ENCODE results near the gene PCSK5.
"Not testable (repeated sequence)": the region's sequence is repeated elsewhere in the genome, so short reads cannot be mapped to it uniquely, and the experiment has no call there.

Gene PCSK5

DNA sequence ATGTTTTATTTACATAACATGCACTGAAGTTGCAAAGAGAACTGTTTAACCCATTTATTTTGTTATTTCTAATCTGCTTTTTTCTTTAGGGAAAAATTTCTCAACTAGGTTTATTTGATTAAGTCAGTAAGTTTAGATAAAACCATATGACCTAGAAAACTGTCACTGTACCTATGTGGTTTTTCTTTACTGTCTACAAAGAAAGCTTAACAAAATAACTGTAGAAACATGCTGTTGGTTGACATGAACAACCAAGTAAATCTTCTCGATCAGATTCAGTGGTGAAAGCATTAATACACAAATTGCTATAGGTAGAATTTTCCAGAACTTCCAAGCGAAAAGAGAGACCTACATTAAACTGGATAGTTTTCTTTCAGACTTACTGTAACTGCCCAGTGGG, 137.4 kb downstream of the PCSK5 start:
- intact Hi-C loops (cut with DNase I): no loop called here
- DNase-seq: no peak

DNA sequence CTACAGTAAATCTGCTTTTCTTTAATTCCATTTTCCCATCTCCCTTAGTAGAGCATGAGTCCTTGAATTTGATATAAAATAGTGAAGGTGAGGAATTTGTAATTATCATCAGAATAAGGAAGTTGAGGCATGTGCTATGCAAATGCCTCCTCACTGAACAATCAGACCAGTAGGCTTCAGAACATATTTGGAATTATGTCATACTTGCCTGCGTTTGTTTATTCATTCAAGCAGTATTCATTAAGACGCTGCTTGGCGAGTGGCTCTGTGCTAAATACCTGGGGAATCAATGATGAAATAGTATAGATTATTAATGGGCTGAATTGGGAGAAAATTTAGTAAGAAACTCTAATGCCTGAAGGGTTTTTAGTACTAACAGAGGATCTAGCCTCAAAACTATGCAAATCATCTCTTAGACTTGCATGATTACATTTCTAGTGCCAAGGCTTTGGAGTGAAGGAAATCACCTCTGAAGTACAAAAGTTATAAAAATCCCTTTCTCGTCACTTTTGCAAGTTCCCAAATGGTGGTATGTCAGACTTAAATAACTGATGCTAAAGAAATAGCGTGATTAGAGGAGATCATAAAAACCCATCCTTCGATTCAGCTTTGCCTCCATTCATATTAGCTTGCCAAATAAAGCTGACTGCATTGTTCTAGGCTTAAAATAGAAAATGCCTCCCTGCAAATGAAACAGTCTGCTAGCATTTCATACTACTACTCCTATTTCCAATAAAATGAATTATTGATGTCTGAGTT, 141.7 kb downstream of the PCSK5 start:
- DNase-seq: no peak
- intact Hi-C loops (cut with DNase I): no loop called here

DNA sequence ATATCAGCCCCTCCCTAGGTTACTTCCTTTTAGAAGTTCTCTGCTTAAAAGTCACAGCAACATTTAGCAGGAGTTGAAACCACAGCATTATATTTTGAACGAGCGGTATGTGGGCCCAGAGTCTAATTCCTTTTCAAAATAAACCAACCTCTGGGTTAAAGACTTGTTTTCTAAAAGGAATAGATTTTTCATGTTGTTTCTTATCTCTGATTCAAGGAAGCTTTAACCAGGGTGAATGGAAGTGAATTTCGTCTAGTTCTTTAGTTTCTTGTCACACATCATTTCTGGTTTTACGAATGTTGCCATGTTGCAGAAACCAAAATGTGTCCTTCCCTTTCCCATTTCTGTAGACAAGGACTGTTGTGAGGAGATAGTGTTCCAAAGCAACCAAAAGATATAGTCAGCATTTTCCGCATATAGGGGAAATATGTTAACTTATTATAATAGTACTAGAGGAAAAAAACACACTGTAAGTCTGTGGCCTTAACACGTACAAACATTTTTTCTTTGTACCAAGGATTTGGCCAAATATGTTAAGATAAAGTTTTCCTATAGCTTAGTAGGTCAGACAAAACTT, 142.4 kb downstream of the PCSK5 start:
- DNase-seq: no peak
- intact Hi-C loops (cut with DNase I): no loop called here

- intact Hi-C loops (cut with DNase I): no loop called here
- DNase-seq: no peak
Observed at GRCh38 chr9:76034049-76034448, 143.6 kb downstream of the PCSK5 start.

- DNase-seq: no peak
- intact Hi-C loops (cut with DNase I): no loop called here
Observed at GRCh38 chr9:76036762-76037161, 146.3 kb downstream of the PCSK5 start.

- no peak for DNase-seq
- intact Hi-C loops (cut with DNase I): no loop called here
Observed at GRCh38 chr9:76037587-76038225, 147.2 kb downstream of the PCSK5 start.

GRCh38 chr9:76038431-76038830, 148.0 kb downstream of the PCSK5 start:
- intact Hi-C loops (cut with DNase I): no loop called here
- no peak for DNase-seq

- DNase-seq: no peak
- intact Hi-C loops (cut with DNase I): no loop called here
Observed at GRCh38 chr9:76044266-76044819, 153.9 kb downstream of the PCSK5 start.

DNA sequence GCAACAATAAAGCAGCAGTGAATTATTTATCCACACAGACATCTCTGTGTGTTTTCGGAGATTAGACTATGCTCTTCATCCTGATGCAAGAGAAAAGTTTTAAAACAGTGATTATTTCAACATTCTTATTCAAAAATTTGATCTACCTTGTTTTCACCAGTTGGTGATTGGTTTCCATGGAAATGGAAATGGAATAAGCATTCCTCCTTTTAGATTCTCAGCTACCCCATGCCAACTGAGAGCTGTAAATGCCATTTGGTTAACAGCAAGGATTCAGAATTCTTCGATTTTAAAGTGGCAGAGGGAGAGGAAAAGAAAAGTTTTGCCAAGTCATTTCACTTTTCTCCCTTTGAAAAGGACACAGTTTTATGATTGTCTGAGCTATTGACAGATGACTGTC, 154.7 kb downstream of the PCSK5 start:
- intact Hi-C loops (cut with DNase I): no loop called here
- no peak for DNase-seq

DNA sequence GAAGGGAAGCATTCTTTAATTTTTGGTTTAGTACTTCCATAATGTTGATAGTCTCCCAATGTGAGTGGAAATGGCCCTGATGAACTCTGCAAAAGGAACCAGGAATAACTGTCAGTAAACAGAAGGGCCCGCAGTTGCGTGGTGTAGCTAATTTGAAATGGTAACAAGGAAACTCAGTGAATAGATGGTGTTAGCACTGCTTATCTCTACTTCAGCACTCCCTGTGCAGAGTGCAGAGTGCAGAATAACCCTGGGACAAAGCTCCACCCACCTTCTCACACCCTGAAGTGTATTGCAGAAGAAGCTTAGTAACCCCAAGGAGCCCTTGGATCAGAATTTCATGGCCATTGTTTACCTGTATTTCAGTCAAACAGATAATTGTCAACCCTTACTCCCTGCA, 158.9 kb downstream of the PCSK5 start:
- DNase-seq: no peak
- intact Hi-C loops (cut with DNase I): no loop called here

GRCh38 chr9:76067696-76068095, 177.2 kb downstream of the PCSK5 start:
- intact Hi-C loops (cut with DNase I): no loop called here
- DNase-seq: no peak

DNA sequence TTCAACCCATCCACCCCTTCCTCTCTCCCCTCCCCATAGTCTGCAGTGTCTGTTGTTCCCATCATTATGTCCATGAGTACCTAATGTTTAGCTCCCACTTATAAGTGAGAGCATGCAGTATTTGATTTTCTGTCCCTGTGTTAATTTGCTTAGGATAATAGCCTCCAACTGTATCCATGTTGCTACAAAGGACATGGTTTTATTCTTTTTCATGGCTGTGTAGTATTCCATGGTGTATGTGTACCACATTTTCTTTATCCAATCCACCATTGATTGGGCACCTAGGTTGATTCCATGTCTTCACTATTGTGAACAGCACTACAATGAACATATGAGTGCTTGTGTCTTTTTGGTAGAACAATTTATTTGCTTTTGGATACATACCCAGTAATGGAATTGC, 187.1 kb downstream of the PCSK5 start:
- no peak for DNase-seq
- intact Hi-C loops (cut with DNase I): no loop called here

DNA sequence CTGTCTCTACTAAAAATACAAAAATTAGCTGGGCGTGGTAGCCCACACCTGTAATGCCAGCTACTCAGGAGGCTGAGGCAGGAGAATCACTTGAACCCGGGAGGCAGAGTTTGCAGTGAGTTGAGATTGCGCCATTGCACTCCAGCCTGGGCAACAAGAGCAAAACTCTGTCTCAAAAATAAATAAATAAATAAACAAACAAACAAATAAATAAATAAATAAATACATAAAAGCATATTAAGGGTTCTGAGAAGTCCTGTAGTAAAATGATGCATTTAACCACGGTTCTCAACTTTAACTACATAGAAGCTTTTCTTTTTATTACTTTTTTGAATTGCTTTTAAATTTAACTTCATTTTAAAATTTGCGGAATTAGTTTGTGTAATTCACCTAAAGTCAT, 190.8 kb downstream of the PCSK5 start:
- intact Hi-C loops (cut with DNase I); DNase-seq: not testable (repeated sequence)

DNA sequence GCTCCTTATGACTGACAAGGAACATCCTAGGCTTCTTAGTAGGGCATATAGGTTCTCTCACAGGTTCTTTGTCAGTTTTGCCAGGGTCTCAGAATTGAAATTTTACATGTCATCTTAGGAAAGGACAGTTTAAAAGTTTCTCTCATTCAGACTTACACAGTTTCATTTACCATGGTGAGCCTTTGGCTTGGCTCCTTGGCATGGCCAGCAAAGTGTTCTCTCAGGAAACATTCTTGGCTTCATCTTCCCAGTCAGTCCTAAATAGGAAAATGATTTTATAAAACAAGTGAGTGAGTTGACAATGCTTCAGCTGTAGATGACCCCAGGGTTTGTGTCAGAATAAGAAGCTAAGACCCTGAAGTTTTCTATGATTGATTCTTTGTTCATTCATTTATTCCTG, 191.6 kb downstream of the PCSK5 start:
- peak in 1 of 42 donors; percentile 14 for DNase-seq
- intact Hi-C loops (cut with DNase I): no loop called here

- no peak for DNase-seq
- intact Hi-C loops (cut with DNase I): no loop called here
Observed at GRCh38 chr9:76085596-76085995, 195.1 kb downstream of the PCSK5 start.

DNA sequence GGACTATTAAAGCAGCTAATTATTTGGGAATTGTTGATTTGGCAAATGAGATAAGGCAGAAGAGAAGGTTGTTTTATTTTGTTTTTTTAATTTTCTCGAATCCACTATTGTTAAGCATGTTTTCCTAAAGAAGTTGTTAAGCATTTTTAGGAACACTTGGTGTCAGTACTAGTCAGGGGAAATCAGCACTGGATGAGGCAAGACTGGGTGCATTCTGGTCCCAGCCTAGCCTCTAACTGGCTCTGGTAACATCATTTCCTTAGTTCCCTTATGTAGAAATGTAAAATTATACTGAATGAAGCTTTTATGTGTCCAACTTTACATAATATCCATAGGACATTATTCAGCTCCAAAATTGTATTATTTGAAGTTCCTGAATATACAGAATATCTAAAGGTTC, 196.1 kb downstream of the PCSK5 start:
- DNase-seq: no peak
- intact Hi-C loops (cut with DNase I): no loop called here

- DNase-seq: no peak
- intact Hi-C loops (cut with DNase I): no loop called here
Observed at GRCh38 chr9:76087976-76088375, 197.5 kb downstream of the PCSK5 start.

DNA sequence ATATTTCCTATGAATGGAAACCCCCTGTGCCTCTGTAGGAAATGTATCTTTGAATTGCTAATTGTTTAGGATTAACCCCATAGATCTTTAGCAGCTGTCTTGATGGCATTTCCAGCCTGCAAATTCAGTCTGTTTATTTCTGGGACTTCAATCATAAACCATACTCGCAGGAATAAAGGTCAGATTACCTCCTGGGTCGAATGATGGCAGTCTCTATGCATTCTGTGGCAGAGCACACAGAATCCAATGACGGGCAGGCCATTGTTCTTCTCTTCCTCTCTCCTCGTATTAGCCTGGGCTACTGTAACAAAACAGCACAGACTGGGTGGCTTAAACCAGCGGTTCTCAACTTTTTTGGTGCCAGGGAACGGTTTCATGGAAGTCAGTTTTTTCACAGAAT, 199.9 kb downstream of the PCSK5 start:
- DNase-seq: no peak
- intact Hi-C loops (cut with DNase I): no loop called here

GRCh38 chr9:76090909-76091308, 200.4 kb downstream of the PCSK5 start:
- intact Hi-C loops (cut with DNase I): no loop called here
- no peak for DNase-seq

GRCh38 chr9:76092572-76092971, 202.1 kb downstream of the PCSK5 start:
- intact Hi-C loops (cut with DNase I): no loop called here
- no peak for DNase-seq

DNA sequence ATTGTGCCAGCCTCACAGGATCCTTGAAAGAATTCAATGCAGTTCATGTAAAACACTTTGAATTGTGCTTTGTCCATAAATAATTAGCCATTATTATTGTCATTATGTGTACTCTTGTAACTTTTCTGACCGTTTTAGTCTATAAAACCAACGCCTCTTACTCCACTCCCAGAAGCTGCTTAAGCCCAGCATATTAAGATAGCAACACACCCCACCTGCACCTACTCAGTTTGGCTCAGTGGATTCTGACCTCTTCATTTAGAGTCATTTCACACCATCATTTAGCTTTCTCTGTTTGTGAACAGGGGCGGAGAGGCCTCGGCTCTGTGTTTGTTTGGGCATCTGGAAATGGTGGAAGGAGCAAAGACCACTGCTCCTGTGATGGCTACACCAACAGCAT, 205.1 kb downstream of the PCSK5 start:
- intact Hi-C loops (cut with DNase I): no loop called here
- DNase-seq: no peak

Data from head of caudate nucleus (tissue), 42 donors.